Right atrium auricular region (tissue), 2 donors: Measurements from ENCODE around the gene CBLN3. TPM values are rescaled to one million over a fixed set of nuclear protein-coding genes. Genes with fewer than 3 reads are reported as not detected.
A peak's percentile ranks its signal among the peaks of the same experiment; 100 is the strongest.
"Not testable (repeated sequence)": the region's sequence is repeated elsewhere in the genome, so short reads cannot be mapped to it uniquely, and the experiment has no call there.

ENCODE experiments used
- DNase-seq: peaks from one replicate; pipeline ENCODE4 v3.0.0-alpha.2; 2019; ENCODE audit warnings: low spot score
- H3K27ac ChIP-seq, 2 donors: fragments of 200-600 bp; sonication (generic); 1 replicate in 1 of 2; 2 replicates in 1 of 2; pipeline ENCODE4 v1.5.1; 2016 to 2019
- H3K27me3 ChIP-seq, 2 donors: fragments of 200-600 bp; sonication (generic); one replicate each; pipeline versions ENCODE4 v1.5.1 to v1.6.0; 2017 to 2019
- H3K36me3 ChIP-seq: fragments of 200-600 bp; sonication (generic); one replicate; pipeline ENCODE4 v1.5.1; 2016
- H3K4me1 ChIP-seq, 2 donors: fragments of 200-600 bp; sonication (generic); one replicate each; pipeline versions ENCODE4 v1.5.1 to v1.6.0; 2017 to 2019
- H3K4me3 ChIP-seq, 2 donors: fragments of 200-600 bp; sonication (generic); 1 replicate in 1 of 2; 2 replicates in 1 of 2; pipeline ENCODE4 v1.5.1; 2017 to 2019; ENCODE audit warnings: mild to moderate bottlenecking in 1 of 2, moderate library complexity in 1 of 2
- H3K9me3 ChIP-seq, 2 donors: fragments of 200-600 bp; sonication (generic); one replicate each; pipeline ENCODE4 v1.5.1; 2019
- total RNA-seq, 2 donors: library from RNA; depleted of rRNA; stranded (reverse); fragments of >200 nt; gene quantifications; one replicate each; pipeline ENCODE4 v1.1.0, GENCODE V29; 2016
- TF ChIP-seq, protein P1 (sequence below), 2 donors: fragments of 200-600 bp; sonication (generic); IDR thresholded peaks; one replicate each; pipeline ENCODE4 v1.5.1; 2019; ENCODE audit warnings: antibody characterized with exemption in 2 of 2

Gene CBLN3
- total RNA-seq, 2 donors from 2014 or later = 0.48 to 1.4 TPM

DNA sequence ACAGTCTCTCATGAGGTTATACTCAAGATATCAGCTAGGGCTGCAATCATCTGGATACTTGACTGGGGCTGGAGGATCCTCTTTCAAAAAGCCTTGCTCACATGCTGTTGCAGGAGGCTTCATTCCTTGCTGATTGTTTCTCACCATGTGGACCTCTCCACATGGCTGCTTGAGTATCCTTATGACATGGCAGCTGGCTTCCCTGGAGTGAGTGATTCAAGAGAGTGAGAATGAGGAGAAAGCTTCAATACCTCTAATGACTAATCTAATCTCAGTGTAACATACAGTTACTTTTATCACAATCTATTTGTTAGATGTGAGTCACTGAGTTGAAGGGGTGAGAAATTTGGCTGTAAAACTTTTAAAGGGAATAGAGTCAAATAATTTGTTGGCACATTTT is 27.5 kb upstream of the CBLN3 start:
- no peak overlapping the region for H3K4me3 ChIP-seq
- TF ChIP-seq, protein P1, sequence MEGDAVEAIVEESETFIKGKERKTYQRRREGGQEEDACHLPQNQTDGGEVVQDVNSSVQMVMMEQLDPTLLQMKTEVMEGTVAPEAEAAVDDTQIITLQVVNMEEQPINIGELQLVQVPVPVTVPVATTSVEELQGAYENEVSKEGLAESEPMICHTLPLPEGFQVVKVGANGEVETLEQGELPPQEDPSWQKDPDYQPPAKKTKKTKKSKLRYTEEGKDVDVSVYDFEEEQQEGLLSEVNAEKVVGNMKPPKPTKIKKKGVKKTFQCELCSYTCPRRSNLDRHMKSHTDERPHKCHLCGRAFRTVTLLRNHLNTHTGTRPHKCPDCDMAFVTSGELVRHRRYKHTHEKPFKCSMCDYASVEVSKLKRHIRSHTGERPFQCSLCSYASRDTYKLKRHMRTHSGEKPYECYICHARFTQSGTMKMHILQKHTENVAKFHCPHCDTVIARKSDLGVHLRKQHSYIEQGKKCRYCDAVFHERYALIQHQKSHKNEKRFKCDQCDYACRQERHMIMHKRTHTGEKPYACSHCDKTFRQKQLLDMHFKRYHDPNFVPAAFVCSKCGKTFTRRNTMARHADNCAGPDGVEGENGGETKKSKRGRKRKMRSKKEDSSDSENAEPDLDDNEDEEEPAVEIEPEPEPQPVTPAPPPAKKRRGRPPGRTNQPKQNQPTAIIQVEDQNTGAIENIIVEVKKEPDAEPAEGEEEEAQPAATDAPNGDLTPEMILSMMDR (IDR thresholded peaks at IDR 0.05) = no peak
- H3K4me1 ChIP-seq = no peaks in the 10 kb centered on the region
- no peak for DNase-seq
- no peaks in the 10 kb centered on the region for H3K36me3 ChIP-seq
- no peak overlapping the region for H3K27ac ChIP-seq
- peaks cover 0 to 9% of the 10 kb centered on the region in 2 donors for H3K9me3 ChIP-seq
- no peaks in the 10 kb centered on the region for H3K27me3 ChIP-seq

DNA sequence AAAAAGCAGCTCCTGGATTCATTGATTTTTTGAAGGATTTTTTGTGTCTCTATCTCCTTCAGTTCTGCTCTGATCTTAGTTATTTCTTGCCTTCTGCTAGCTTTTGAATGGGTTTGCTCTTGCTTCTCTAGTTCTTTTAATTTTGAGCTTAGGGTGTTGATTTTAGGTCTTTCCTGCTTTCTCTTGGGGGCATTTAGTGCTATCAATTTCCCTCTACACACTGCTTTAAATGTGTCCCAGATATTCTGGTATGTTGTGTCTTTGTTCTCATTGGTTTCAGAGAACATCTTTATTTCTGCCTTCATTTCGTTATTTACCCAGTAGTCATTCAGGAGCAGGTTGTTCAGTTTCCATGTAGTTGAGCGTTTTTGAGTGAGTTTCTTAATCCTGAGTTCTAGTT is 21.4 kb upstream of the CBLN3 start:
- not testable (repeated sequence) for DNase-seq, H3K27me3 ChIP-seq, H3K4me3 ChIP-seq, H3K27ac ChIP-seq, H3K36me3 ChIP-seq, H3K9me3 ChIP-seq, H3K4me1 ChIP-seq

DNA sequence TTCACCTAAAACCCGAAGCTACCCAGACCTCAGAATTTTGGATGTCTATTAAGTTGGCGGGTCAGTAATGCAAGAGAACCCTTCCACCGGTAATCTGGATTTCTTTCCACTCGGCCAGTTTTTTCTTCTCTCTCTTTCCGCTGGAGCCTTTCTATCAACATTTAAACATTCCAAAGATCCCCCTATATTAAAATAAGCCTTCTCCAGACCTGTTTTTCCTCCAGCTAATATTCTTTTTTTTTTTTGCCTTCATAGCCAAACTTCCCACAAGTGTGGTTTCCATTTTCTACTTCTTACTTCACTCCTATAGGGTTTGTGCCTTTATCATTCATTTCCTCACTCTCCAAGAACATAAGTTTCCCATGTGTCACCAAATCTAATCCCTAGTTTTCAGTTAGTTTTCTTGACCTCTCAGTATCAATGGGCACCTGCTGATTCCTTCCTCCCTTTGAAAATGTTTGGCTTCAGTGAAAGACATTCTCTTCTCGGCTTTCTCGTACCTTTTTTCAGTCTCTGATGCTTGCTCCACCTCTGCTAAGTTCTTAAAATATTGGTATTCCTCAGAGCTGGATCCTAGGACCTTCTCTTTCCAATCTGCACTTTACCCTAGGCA is 13.7 kb upstream of the CBLN3 start:
- DNase-seq = no peak
- H3K4me1 ChIP-seq = peaks cover 0 to 28% of the 10 kb centered on the region in 2 donors
- peak overlapping the region; percentile 99 for H3K27ac ChIP-seq
- TF ChIP-seq, protein P1 (IDR thresholded peaks at IDR 0.05) = no peak
- peak overlapping the region; percentile 71 to 78 for H3K4me3 ChIP-seq
- H3K27me3 ChIP-seq = no peaks in the 10 kb centered on the region
- H3K36me3 ChIP-seq = peaks cover 30% of the 10 kb centered on the region
- no peaks in the 10 kb centered on the region for H3K9me3 ChIP-seq

DNA sequence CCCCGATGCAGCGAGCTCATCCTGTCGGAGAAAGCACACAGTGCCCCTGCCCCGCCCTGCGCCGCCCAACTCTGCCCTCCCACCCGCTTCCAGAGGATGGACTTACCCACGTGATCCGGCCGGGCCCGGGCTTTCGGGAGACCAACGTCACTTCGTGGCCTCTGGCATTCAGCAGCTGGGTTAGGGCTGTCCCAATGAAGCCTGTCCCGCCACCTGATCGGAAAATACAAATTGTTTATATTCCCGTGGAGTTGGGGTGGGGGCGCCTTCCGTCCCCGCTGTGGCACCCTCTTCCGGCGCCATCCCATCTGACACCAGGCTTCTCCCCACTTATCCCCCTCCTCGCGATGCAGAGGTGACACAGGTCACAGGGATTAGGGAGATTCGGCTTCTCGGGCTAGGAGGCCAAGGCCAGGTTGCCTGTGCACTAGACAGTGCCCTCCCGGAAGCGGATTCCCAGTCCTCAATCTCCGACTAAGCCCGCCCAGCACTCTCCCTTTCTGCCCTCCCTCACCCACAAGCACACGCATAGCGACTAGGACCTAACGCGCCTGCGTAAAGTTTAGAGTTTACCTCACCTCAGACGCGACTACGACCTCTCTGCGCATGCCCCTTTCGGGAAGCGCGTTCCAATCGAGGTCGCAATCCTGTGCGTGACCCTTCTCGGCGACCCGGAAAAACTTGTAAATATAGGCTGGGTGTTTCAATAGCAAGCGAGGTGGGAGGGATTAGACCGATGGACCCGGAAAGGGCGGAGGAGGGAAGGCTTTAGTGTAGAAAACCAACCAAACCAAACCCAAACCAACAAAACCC is 13.0 kb upstream of the CBLN3 start, which contains the start of gene SDR39U1:
Gene SDR39U1, minus strand, starts transcription at position 537 of the 813 bp plus-strand sequence. Its CDS starts 7 bp downstream, at position 530.
- H3K9me3 ChIP-seq = no peaks in the 10 kb centered on the region
- H3K36me3 ChIP-seq = peaks cover 38% of the 10 kb centered on the region
- TF ChIP-seq, protein P1 (IDR thresholded peaks at IDR 0.05) = no peak
- H3K4me3 ChIP-seq = peak within 1 kb of the TSS; percentile 71 to 78
- peaks cover 0 to 35% of the 10 kb centered on the region in 2 donors for H3K4me1 ChIP-seq
- peak within 1 kb of the TSS; percentile 99 for H3K27ac ChIP-seq
- peak; percentile 99 for DNase-seq
- H3K27me3 ChIP-seq = no peaks in the 10 kb centered on the region

DNA sequence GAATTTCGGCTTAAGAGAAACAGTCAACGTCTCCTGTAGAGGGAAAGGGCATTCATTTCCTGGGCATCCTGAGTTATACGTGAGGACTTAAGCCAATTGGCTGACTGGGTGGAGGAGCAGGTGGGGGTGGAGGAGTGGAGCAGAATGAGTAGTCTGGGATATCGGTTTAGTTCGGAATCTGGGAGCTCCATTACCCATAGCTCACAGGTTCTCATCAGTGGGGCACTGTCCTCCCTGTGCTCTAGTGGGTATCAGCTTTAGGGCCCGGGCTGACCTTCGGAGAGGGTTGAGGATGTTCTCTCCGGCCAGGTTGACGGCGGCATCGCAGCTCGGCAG is 12.4 kb upstream of the CBLN3 start:
- Histone ChIP-seq H3K27ac (peak overlapping the region; percentile 99), H3K4me1 (peaks cover 0 to 41% of the 10 kb centered on the region in 2 donors), H3K27me3 (no peaks in the 10 kb centered on the region), H3K4me3 (peak overlapping the region; percentile 71 to 78), H3K36me3 (peaks cover 43% of the 10 kb centered on the region), H3K9me3 (no peaks in the 10 kb centered on the region)
- TF ChIP-seq, protein P1 (IDR thresholded peaks at IDR 0.05) = no peak
- DNase-seq = no peak

DNA sequence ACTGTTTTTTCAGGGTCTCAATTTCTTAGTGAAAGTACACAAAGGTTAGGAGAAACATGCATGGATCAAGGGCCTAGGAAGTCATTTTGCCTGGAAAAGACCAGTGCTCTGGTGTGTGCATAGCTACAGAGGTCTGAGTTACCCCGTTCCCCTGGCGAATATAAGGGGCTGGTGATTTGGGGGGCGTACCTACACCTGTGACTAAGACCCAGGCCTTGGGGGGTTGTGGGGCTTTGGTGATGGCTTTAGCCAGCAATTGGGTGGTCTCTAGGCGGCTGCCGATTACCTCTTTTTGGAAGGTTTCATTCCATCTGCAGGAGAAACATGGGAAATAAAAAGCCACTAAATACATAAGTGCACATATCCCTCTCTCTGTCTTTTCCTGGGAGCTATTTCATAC is 12.0 kb upstream of the CBLN3 start:
- H3K4me1 ChIP-seq = peaks cover 0 to 45% of the 10 kb centered on the region in 2 donors
- no peaks in the 10 kb centered on the region for H3K9me3 ChIP-seq
- H3K36me3 ChIP-seq = peaks cover 47% of the 10 kb centered on the region
- peak overlapping the region; percentile 99 for H3K27ac ChIP-seq
- H3K27me3 ChIP-seq = no peaks in the 10 kb centered on the region
- no peak for DNase-seq
- TF ChIP-seq, protein P1 (IDR thresholded peaks at IDR 0.05) = no peak
- H3K4me3 ChIP-seq = peak overlapping the region; percentile 71 to 78
